Ectodermal cell (in vitro differentiated cells): Measurements from ENCODE around the gene RARRES2.

ENCODE experiments used
- H3K27ac ChIP-seq: 2 replicates; pipeline ENCODE4 v1.7.0; 2013; ENCODE audit warnings: mild to moderate bottlenecking, low read depth, low read length; ENCODE audit not compliant: insufficient read depth, poor library complexity, severe bottlenecking
- H3K27me3 ChIP-seq: 2 replicates; pipeline ENCODE4 v1.7.0; 2013; ENCODE audit warnings: mild to moderate bottlenecking, low read length; ENCODE audit not compliant: insufficient read depth, control insufficient read depth, poor library complexity, severe bottlenecking
- H3K36me3 ChIP-seq: one replicate; pipeline ENCODE4 v1.7.0; 2013; ENCODE audit warnings: low read length; ENCODE audit not compliant: control insufficient read depth, insufficient read depth
- H3K4me1 ChIP-seq: one replicate; pipeline ENCODE4 v1.7.0; 2013; ENCODE audit warnings: low read length; ENCODE audit not compliant: control insufficient read depth, insufficient read depth
- H3K4me3 ChIP-seq: 2 replicates; pipeline ENCODE4 v1.7.0; 2013; ENCODE audit warnings: low read depth, low read length, control low read depth; ENCODE audit not compliant: insufficient read depth
- H3K9me3 ChIP-seq: 2 replicates; pipeline ENCODE4 v1.7.0; 2013; ENCODE audit warnings: mild to moderate bottlenecking, low read length, moderate library complexity; ENCODE audit not compliant: control insufficient read depth
- WGBS, 2 experiments: methylation state at CpG; one replicate each; pipeline ENCODE4 v1.1.7; 2013; ENCODE audit warnings: missing lambda C conversion rate in 2 of 2; 5-methylcytosine and 5-hydroxymethylcytosine counted together

The RARRES2 gene

DNA sequence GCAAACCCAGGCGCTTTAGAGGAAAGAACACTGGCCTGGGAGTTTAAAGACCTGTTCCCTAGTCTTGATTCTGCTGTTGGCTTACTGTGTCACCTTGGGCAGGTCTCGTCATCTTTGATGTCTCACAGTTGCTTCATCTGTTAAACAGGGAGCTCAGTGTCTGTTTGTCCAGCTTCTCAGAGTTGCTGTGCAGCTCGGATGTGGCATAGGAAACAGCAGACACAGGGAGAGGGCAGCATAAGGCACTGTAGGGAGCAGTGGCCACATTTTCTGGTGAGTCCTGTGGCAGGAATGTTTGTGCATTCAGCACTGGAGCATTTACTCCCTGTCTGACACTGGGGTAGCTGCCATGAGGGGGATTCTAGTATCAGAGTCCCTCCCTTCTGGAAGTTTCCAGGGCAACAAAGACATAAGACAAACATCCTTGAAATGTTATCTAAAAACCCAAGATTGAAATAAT is 29.2 kb upstream of the RARRES2 start:
- H3K27me3 ChIP-seq, result no peaks in the 10 kb centered on the region
- peaks cover 28% of the 10 kb centered on the region for H3K36me3 ChIP-seq
- 86 to 88% methylated on average over 3 of the region's 3 CpGs for WGBS, 2 experiments
- no peak overlapping the region for H3K27ac ChIP-seq
- peak overlapping the region; percentile 90 for H3K4me3 ChIP-seq
- H3K9me3 ChIP-seq, result no peaks in the 10 kb centered on the region
- H3K4me1 ChIP-seq, result peaks cover 26% of the 10 kb centered on the region

DNA sequence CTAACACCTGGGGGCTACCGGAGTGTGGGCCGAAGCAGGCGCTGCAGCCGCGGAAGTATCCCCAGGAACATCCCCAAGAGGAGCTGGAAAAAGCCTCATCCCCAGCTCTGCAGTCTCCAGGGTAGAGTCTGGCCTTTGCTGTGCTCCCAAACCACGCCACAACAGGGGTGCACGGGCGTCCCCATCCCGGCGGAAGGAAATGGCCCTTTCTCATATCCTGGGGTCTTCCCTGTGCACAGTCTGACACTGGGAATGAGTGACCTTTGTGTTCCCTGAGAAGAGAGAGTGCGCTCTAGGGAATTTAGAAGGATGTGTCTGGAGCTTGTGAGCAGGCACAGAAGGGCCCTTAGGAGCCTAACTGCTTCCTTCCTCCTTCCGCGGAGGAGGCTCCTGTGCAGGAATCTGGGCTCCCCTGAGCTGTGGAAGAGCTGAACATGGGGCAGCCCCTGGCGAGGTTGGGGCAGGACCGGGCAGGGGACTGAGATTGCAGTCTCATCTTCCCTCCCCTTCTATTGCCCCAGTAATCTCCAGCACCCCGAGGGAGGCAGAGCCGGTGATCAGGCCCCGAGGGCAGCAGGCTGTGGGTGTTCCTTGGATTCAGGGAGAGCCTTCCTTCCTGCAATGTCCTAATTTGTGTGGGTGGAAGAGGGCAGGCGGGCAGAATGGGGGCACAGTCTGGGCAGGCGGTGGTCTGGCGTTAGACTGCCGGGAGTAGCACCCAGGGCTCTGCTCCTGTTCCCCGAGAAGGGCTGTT is 28.5 kb upstream of the RARRES2 start:
- H3K36me3 ChIP-seq, result peaks cover 28% of the 10 kb centered on the region
- no peaks in the 10 kb centered on the region for H3K9me3 ChIP-seq
- peak overlapping the region; percentile 90 for H3K4me3 ChIP-seq
- 51 to 60% methylated on average over 23 of the region's 23 CpGs for WGBS, 2 experiments
- H3K27me3 ChIP-seq, result no peaks in the 10 kb centered on the region
- peaks cover 26% of the 10 kb centered on the region for H3K4me1 ChIP-seq
- peak overlapping the region; percentile 98 for H3K27ac ChIP-seq

DNA sequence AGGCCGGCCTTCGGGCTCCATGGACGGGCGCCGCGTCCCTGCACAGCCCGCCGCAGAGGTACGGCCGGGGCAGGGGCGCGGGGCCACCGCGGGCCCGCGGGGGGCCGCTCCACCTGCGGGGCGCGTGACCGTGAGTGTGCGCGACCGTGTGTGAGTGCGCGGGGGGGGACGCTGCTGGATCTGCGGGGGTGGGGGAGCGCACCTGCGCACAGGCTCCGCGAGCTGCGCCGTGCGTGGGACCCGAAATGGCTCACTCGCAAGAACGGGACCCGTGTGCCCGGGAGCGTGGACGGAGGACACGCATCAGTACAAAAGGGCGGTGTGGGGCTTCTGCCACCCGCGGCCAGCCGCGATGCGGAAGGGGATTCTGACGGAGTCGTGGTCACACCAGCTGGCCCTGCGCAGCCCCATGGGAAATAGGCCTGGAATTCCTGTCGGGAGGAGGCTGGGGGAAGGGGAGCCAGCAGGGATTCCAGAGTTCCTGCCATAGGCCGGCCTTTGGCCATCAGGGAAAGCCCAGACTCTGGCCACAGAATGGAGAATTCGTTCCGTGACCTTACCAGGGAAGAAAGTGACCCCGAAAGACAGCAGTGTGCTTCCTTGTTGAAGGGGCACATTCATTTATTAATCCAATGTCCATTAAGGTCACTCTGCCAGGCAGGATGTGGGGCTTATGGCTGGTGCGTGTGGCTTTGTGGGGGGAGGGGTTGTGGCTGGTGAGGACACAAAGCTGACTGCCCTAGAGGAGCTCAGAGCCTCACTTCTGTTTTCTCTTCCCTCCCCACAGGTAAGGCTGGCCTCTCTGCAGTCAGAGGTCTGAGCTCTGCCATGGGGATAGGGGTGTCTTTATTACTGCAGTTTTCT is 27.7 kb upstream of the RARRES2 start:
- Histone ChIP-seq H3K36me3 (peaks cover 26% of the 10 kb centered on the region), H3K4me1 (peaks cover 26% of the 10 kb centered on the region), H3K9me3 (no peaks in the 10 kb centered on the region), H3K27me3 (no peaks in the 10 kb centered on the region), H3K27ac (peak overlapping the region; percentile 98), H3K4me3 (peak overlapping the region; percentile 90)
- 0% methylated on average over 57 to 58 of the region's 58 CpGs for WGBS, 2 experiments

DNA sequence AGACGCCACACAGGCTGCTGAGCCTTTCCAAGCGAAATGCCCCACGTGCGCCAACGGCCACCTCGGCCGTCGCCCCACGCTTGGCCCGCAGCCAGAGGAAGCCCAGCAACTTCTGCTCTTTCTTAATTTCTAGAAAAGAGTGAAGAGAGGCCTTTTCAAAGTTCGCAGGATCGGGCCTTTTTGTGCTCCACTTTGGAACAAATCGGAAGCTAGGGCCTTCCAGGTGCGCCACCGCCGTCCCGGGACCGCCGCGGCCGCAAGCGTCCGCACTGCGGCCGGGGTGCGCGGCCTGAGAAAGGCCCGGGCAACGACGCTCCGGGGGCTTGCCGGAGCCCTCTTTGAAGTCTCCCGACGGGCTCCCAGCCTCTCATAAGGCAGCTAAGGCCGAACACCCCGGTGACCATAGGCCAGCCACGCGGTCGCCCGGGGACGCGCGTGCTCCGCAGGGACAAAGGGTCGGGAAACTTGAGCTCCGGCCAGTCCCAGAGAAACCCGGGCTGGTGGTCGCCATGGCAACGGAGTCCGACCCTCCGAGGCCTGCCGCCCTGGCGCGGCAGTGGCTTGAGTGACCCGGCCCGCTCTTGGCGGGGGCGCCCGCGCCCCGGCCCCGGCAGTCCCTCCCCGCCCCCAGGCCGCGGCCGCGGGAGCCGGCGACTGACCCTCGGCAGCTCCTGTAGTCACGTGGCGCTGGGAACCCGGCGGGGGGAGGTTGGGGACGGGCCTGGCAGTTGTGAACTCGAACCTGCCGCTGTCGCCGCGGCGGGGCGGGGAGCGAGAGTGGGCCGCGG is 26.9 kb upstream of the RARRES2 start, which contains the start of gene REPIN1:
Gene REPIN1 (plus strand): TSS at position 727 of the 788 bp plus-strand sequence. CDS start 890 bp downstream, outside the sequence.
- peaks cover 20% of the 10 kb centered on the region for H3K4me1 ChIP-seq
- H3K4me3 ChIP-seq, result peak within 1 kb of the TSS; percentile 90
- H3K9me3 ChIP-seq, result no peaks in the 10 kb centered on the region
- H3K27me3 ChIP-seq, result no peaks in the 10 kb centered on the region
- WGBS, 2 experiments, result 4% methylated on average over 85 of the region's 85 CpGs
- H3K27ac ChIP-seq, result peak within 1 kb of the TSS; percentile 98
- H3K36me3 ChIP-seq, result peaks cover 18% of the 10 kb centered on the region

DNA sequence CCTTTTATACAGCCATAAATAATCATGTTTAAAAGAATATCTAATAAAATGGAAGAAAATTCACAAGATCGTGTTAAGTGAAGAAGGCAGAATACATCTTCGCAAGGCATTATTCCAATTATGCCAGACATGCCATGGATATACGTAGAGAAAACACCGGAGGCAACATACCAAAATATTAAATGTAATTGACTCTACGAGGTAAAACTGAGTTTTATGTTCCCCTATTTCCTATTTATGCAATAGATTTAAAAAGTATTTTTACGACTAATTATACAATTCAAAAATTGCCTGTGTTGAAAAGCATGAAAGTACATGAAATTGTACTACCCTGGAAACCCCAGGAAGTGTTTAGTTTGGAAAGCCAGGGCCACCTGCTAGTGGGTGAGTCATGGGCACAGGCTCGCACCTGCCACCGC is 26.3 kb upstream of the RARRES2 start:
- H3K4me3 ChIP-seq, result peak overlapping the region; percentile 90
- peaks cover 20% of the 10 kb centered on the region for H3K4me1 ChIP-seq
- peaks cover 12% of the 10 kb centered on the region for H3K36me3 ChIP-seq
- H3K9me3 ChIP-seq, result no peaks in the 10 kb centered on the region
- H3K27me3 ChIP-seq, result no peaks in the 10 kb centered on the region
- 74% methylated on average over 7 to 8 of the region's 8 CpGs for WGBS, 2 experiments
- peak overlapping the region; percentile 98 for H3K27ac ChIP-seq

DNA sequence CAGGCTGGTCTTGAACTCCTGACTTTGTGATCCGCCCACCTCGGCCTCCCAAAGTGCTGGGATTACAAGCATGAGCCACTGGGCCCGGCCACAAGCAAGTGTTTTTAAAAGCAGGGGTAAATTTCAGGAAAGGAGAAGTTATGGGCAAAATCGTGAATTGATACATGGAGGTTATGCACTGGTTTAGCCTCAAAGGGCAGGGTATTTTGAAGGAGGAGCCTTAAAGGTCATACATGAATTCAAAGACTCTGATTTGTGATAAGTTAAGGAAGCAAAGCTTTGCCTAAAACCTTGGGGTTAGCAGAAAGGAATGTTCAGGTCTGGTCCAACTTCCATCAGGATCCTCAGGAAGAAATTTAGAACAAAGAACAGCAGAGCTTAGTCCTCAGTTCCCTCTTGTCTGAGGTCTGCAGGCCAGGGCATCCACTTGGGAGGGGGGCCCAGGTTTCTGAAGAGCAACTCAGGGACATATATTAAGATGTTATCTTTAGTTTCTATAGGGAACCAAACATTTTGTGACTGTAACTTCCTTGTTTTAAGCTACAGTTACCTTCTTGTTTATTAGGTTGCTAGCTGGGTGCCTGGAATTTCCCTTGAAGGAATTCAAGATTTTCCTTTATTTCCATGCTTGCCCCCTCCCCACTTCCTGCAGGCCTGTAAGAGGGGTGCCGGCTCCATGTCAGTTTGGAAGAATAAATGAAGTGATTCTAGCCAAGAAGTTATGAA is 24.4 kb upstream of the RARRES2 start:
- 79 to 80% methylated on average over 5 of the region's 5 CpGs for WGBS, 2 experiments
- Histone ChIP-seq H3K4me1 (peaks cover 31% of the 10 kb centered on the region), H3K4me3 (no peak overlapping the region), H3K36me3 (no peaks in the 10 kb centered on the region), H3K27ac (no peak overlapping the region), H3K9me3 (no peaks in the 10 kb centered on the region), H3K27me3 (no peaks in the 10 kb centered on the region)

DNA sequence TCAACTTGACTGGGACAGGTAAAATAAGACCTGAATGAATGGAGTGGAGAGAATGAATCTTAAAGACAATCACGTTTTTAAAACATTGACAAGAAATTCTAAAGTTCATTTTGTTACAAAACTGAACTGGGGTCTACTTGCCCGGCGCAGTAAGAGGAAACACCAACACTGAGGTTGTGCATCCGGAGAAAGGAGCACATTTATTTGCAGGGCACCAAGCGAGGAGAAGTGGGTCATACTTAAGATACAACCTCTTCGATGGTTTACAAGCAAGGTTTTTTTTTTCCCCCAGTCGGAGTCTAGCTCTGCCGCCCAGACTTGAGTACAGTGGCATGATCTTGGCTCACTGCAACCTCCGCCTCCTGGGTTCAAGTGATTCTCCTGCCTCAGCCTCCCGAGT is 23.8 kb upstream of the RARRES2 start:
- no peaks in the 10 kb centered on the region for H3K27me3 ChIP-seq

DNA sequence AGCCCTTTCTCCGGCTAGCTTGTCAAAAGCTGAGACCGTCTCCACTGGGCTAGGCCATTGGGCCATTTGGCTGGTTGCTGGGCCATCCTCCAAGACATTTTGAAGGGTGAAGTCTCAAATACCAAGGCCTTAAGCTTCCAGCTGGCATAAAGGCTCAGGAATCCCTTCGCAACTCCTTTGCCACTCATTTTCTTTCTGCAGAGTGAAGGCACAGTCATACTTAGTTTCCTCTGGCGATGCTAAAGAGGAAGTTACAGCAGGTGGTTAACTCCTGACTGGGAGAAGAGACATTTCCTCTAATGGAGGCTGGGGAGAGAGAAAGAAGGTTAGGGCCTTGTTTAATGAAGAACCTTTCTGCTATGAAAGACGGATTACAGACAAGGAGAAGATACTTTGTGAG is 22.4 kb upstream of the RARRES2 start:
- Histone ChIP-seq H3K27ac (no peak overlapping the region), H3K9me3 (no peaks in the 10 kb centered on the region), H3K4me1 (peaks cover 16% of the 10 kb centered on the region), H3K36me3 (no peaks in the 10 kb centered on the region), H3K4me3 (no peak overlapping the region), H3K27me3 (no peaks in the 10 kb centered on the region)
- 91 to 93% methylated on average over 5 of the region's 5 CpGs for WGBS, 2 experiments

More for the DNA sequence above, 23.8 kb upstream of the RARRES2 start:
- Histone ChIP-seq H3K4me1 (peaks cover 24% of the 10 kb centered on the region), H3K36me3 (no peaks in the 10 kb centered on the region), H3K27ac (no peak overlapping the region), H3K9me3 (no peaks in the 10 kb centered on the region), H3K4me3 (no peak overlapping the region)
- WGBS, 2 experiments, result 94 to 95% methylated on average over 10 of the region's 10 CpGs

DNA sequence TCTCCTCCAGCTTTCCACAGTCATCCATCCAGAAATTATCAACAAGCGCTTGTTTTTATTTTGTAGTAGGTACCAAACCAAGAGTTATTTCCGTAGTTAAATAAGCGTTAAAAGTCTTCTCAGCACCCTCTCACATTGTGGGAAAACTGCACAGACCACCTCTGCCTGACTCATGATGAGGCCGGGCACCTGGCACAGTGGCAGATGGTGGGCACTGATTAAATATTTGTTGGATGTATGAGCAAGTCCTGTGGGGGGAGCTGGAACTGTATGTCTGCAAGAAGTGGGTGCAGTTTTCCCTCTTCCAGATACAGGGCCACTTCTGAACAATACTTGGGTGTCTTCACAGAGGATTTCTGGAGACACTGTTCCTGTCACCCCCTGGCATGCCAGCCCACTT is 21.9 kb upstream of the RARRES2 start:
- no peak overlapping the region for H3K4me3 ChIP-seq
- no peaks in the 10 kb centered on the region for H3K9me3 ChIP-seq
- H3K36me3 ChIP-seq, result no peaks in the 10 kb centered on the region
- no peaks in the 10 kb centered on the region for H3K27me3 ChIP-seq
- peaks cover 16% of the 10 kb centered on the region for H3K4me1 ChIP-seq
- 93 to 96% methylated on average over 4 of the region's 4 CpGs for WGBS, 2 experiments
- H3K27ac ChIP-seq, result no peak overlapping the region
